Erythroblast (primary cell): ENCODE data around the gene RASSF5.

ENCODE experiments used
- GATA1 ChIP-seq: IDR thresholded peaks from 2 replicates; pipeline ENCODE4 v1.6.1; 2011; ENCODE audit warnings: low read depth, mild to moderate bottlenecking, control low read depth, low read length, moderate library complexity
- POLR2A ChIP-seq: IDR thresholded peaks from 2 replicates; pipeline ENCODE4 v1.6.1; 2011; ENCODE audit warnings: mild to moderate bottlenecking, low read length

- TF ChIP-seq POLR2A (no peak), GATA1 (no peak)
These were observed 2.4 kb downstream of the RASSF5 start for GRCh38 chr1:206509612-206510257.
